ENCODE results near the gene EIF4E3.

- TF ChIP-seq CTCF (IDR thresholded peaks at IDR 0.05): no peak
- no peak for TF ChIP-seq POLR2A (IDR thresholded peaks at IDR 0.05)
These were observed 16.6 kb downstream of the EIF4E3 start for GRCh38 chr3:71708476-71709105.
